Activated CD8-positive, alpha-beta T cell treated with anti-CD3 and anti-CD28 coated beads for 36 hours (primary cell): ENCODE measurements around the gene TMEM120B. TPM values are rescaled to one million over a fixed set of nuclear protein-coding genes. Genes with fewer than 3 reads are reported as not detected.
A peak's percentile ranks its signal among the peaks of the same experiment; 100 is the strongest.
"Not testable (repeated sequence)": the region's sequence is repeated elsewhere in the genome, so short reads cannot be mapped to it uniquely, and the experiment has no call there.

Experiments used
- ATAC-seq: fragments of 200-7000 bp; cut with Tn5 transposase; one replicate; pipeline ENCODE4 v1.10.0; 2021; ENCODE audit warnings: mild to moderate bottlenecking, moderate library complexity
- CTCF ChIA-PET: fragments of 350-600 bp; sonication (Branson Sonifier 250); formaldehyde crosslinking; loops from one replicate; lab custom pipeline; 2021; ENCODE audit warnings: antibody characterized with exemption; lab: Charles Lee
- POLR2A ChIA-PET: fragments of 350-600 bp; sonication (Branson Sonifier 250); formaldehyde crosslinking; loops from one replicate; lab custom pipeline; 2021; ENCODE audit warnings: antibody characterized with exemption; lab: Charles Lee
- DNase-seq: peaks from one replicate; pipeline ENCODE4 v3.0.0-alpha.2; 2020
- H3K27ac Mint-ChIP-seq: one replicate; pipeline ENCODE4 v1.8.0; 2021; ENCODE audit warnings: mild to moderate bottlenecking, mixed read lengths
- H3K27me3 Mint-ChIP-seq: one replicate; pipeline ENCODE4 v1.8.0; 2021; ENCODE audit warnings: mixed read lengths
- H3K36me3 Mint-ChIP-seq: one replicate; pipeline ENCODE4 v1.8.0; 2021; ENCODE audit warnings: low read depth, mixed read lengths
- H3K4me1 Mint-ChIP-seq: one replicate; pipeline ENCODE4 v1.8.0; 2021; ENCODE audit warnings: low read depth, mixed read lengths
- H3K4me3 Mint-ChIP-seq: one replicate; pipeline ENCODE4 v1.8.0; 2021; ENCODE audit warnings: mild to moderate bottlenecking, moderate library complexity, mixed read lengths
- H3K9me3 Mint-ChIP-seq: one replicate; pipeline ENCODE4 v1.8.0; 2021; ENCODE audit warnings: mixed read lengths
- intact Hi-C: fragments of 100-400 bp; cut with micrococcal nuclease; formaldehyde crosslinking; loops from one replicate; pipeline ENCODE4 v1.10.0; 2022
- total RNA-seq, 2 experiments: library from RNA; stranded (reverse); gene quantifications; one replicate each; pipeline ENCODE4 v1.2.3, GENCODE V29; 2021
- TF ChIP-seq, protein P1 (sequence below): fragments of 200-600 bp; IDR thresholded peaks from one replicate; pipeline ENCODE4 v1.8.0; 2022; ENCODE audit warnings: antibody characterized with exemption, mild to moderate bottlenecking

TMEM120B gene
- total RNA-seq = 10 to 100 TPM; 11.7 to 12.7 TPM

GRCh38 chr12:121712461-121713256 lies at the start of gene TMEM120B:
Gene TMEM120B (plus strand): TSS chr12:121712752. CDS start chr12:121712896, 144 bp downstream.
- Mint-ChIP-seq H3K9me3 (no peaks in the 10 kb centered on the region), H3K4me1 (peaks cover 16% of the 10 kb centered on the region), H3K36me3 (peaks cover 6% of the 10 kb centered on the region), H3K27me3 (no peaks in the 10 kb centered on the region), H3K4me3 (peak within 1 kb of the TSS; percentile 84), H3K27ac (peak within 1 kb of the TSS; percentile 78)
- TF ChIP-seq, protein P1, sequence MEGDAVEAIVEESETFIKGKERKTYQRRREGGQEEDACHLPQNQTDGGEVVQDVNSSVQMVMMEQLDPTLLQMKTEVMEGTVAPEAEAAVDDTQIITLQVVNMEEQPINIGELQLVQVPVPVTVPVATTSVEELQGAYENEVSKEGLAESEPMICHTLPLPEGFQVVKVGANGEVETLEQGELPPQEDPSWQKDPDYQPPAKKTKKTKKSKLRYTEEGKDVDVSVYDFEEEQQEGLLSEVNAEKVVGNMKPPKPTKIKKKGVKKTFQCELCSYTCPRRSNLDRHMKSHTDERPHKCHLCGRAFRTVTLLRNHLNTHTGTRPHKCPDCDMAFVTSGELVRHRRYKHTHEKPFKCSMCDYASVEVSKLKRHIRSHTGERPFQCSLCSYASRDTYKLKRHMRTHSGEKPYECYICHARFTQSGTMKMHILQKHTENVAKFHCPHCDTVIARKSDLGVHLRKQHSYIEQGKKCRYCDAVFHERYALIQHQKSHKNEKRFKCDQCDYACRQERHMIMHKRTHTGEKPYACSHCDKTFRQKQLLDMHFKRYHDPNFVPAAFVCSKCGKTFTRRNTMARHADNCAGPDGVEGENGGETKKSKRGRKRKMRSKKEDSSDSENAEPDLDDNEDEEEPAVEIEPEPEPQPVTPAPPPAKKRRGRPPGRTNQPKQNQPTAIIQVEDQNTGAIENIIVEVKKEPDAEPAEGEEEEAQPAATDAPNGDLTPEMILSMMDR = no peak
- intact Hi-C loops = no loop called here
- ChIA-PET CTCF (interaction anchor here (0.6 to 4.3 kb wide), 17 partner anchors 9 to 310 kb away, joined by 3 to 48 read pairs (median 4); partner anchors contain the start of genes ORAI1, PSMD9 and RHOF), POLR2A (interaction anchor here (0.7 to 2.1 kb wide), 14 partner anchors 10 to 176 kb away, joined by 3 to 9 read pairs (median 3); partner anchors contain the start of gene PSMD9)
- DNase-seq (peak; percentile 80), ATAC-seq (peak; percentile 90)

- DNase-seq = no peak
- Mint-ChIP-seq H3K9me3 (no peaks in the 10 kb centered on the region), H3K36me3 (peaks cover 19% of the 10 kb centered on the region), H3K4me3 (peak overlapping the region; percentile 94), H3K27me3 (no peaks in the 10 kb centered on the region), H3K27ac (peak overlapping the region; percentile 97), H3K4me1 (peaks cover 61% of the 10 kb centered on the region)
- no peak for ATAC-seq
- ChIA-PET POLR2A (interaction anchor here (1.0 to 1.5 kb wide), 2 partner anchors 12 to 36 kb away, joined by 3 to 14 read pairs; partner anchors contain the start of gene ORAI1), CTCF (no interaction called here)
- TF ChIP-seq, protein P1 = no peak
- intact Hi-C loops = no loop called here
Measured at GRCh38 chr12:121663610-121663929, 49.0 kb upstream of the TMEM120B start.

GRCh38 chr12:121666829-121667228 lies 45.7 kb upstream of the TMEM120B start:
- H3K36me3 Mint-ChIP-seq = peaks cover 19% of the 10 kb centered on the region
- H3K4me3 Mint-ChIP-seq, H3K27me3 Mint-ChIP-seq, DNase-seq, ATAC-seq, intact Hi-C loops, H3K9me3 Mint-ChIP-seq: not testable (repeated sequence)
- ChIA-PET POLR2A (interaction anchor here (1.4 kb wide), 1 partner anchor 39 kb away, joined by 4 read pairs; no protein-coding TSS in a partner anchor), CTCF (interaction anchor here (0.9 to 6.5 kb wide), 2 partner anchors 40 to 114 kb away, joined by 4 to 76 read pairs; partner anchors contain the start of gene ORAI1)
- peaks cover 48% of the 10 kb centered on the region for H3K4me1 Mint-ChIP-seq
- peak overlapping the region; percentile 38 for H3K27ac Mint-ChIP-seq

DNA sequence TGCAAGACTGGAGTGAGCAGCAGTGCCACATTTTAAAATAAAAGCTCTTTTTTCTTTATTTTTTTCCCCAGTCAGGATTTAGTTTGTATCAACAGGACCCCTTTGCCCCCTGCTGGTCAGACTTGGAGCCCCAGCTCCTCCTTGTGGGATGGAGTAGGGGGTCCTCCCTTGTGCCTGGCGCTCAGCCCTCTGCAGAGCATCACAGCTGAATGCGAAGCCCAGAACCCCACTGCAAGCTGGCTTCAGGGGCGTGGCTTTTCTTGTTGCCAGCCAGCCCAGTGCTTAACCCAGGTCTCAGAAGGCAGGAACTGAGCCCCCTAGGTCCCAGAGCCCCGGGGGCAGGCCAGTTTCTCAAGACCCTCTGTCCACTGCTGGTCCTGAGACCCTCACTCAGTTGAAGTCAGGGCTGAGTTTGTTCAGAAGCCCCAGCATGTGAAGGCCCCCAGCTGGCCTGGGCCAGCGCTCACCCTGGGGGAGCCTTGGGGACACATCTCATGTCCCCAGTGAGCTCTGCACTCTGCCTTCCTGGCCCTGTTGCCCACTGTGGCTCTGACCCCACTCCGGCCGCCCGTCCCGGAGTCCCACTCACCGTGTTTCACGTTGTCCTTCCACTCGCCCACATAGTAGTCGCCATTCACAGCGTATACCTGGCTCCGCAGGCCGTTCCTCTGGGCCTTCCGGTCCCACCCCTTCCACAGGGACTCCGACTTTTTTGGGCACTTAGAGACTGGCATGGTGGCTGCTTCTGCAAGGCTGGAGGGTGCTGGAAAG lies 43.6 kb upstream of the TMEM120B start:
- TF ChIP-seq, protein P1 = peak; percentile 80
- Mint-ChIP-seq H3K27ac (peak overlapping the region; percentile 2), H3K4me3 (no peak overlapping the region), H3K4me1 (peaks cover 48% of the 10 kb centered on the region), H3K9me3 (no peaks in the 10 kb centered on the region), H3K27me3 (no peaks in the 10 kb centered on the region), H3K36me3 (peaks cover 17% of the 10 kb centered on the region)
- DNase-seq = peak; percentile 81
- CTCF ChIA-PET = interaction anchor here (0.6 to 6.5 kb wide), 37 partner anchors 8 to 226 kb away, joined by 3 to 76 read pairs (median 5); partner anchors contain the start of gene ORAI1
- ATAC-seq = no peak
- POLR2A ChIA-PET = interaction anchor here (0.6 to 2.8 kb wide), 11 partner anchors 9 to 193 kb away, joined by 3 to 19 read pairs (median 3); partner anchors contain the start of gene ORAI1
- intact Hi-C loops = no loop called here

DNA sequence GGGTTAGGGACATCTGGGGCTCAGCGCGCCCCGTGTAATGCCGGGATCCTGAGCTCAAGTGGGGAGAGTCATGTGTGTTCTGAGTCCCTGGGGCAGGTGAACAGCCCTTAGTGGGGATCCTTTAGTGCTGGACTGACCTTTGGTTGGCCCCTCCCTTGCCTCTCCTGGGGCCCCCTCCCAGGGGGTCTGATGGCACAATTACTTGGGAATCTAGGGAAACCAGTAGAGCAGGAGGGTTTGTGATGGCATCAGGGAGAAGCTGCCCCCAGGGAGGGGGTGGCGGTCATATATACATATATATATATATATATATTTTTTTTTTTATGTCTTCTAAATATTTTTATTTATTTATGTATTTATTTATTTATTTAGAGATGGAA lies 43.0 kb upstream of the TMEM120B start, which contains the start of gene MORN3:
TSS of gene MORN3 (minus strand) at position 134 of the 380 bp plus-strand sequence. CDS start 171 bp downstream, outside the sequence.
- ChIA-PET POLR2A (interaction anchor here (0.5 to 2.8 kb wide), 9 partner anchors 9 to 220 kb away, joined by 3 to 19 read pairs (median 4); partner anchors contain the start of gene ORAI1), CTCF (interaction anchor here (0.9 to 6.5 kb wide), 18 partner anchors 10 to 226 kb away, joined by 3 to 76 read pairs (median 9); partner anchors contain the start of gene ORAI1)
- ATAC-seq (no peak), DNase-seq (no peak)
- H3K9me3 Mint-ChIP-seq = no peaks in the 10 kb centered on the region
- peaks cover 11% of the 10 kb centered on the region for H3K36me3 Mint-ChIP-seq
- intact Hi-C loops = no loop called here
- TF ChIP-seq, protein P1 = no peak
- H3K4me3 Mint-ChIP-seq = no peak within 1 kb of the TSS
- H3K4me1 Mint-ChIP-seq = peaks cover 45% of the 10 kb centered on the region
- no peaks in the 10 kb centered on the region for H3K27me3 Mint-ChIP-seq
- H3K27ac Mint-ChIP-seq = peak within 1 kb of the TSS; percentile 2
